Limb (tissue), 2 donors: ENCODE results near the gene NKX3-2.
A peak's percentile ranks its signal among the peaks of the same experiment; 100 is the strongest.

Experiments
- DNase-seq, 2 donors: peaks; one replicate each; pipeline ENCODE4 v3.0.0-alpha.2; 2016; ENCODE audit errors: extremely low spot score in 2 of 2

The NKX3-2 gene

GRCh38 chr4:13545394-13545808, 1.1 kb upstream of the NKX3-2 start:
- DNase-seq, result no peak

DNA sequence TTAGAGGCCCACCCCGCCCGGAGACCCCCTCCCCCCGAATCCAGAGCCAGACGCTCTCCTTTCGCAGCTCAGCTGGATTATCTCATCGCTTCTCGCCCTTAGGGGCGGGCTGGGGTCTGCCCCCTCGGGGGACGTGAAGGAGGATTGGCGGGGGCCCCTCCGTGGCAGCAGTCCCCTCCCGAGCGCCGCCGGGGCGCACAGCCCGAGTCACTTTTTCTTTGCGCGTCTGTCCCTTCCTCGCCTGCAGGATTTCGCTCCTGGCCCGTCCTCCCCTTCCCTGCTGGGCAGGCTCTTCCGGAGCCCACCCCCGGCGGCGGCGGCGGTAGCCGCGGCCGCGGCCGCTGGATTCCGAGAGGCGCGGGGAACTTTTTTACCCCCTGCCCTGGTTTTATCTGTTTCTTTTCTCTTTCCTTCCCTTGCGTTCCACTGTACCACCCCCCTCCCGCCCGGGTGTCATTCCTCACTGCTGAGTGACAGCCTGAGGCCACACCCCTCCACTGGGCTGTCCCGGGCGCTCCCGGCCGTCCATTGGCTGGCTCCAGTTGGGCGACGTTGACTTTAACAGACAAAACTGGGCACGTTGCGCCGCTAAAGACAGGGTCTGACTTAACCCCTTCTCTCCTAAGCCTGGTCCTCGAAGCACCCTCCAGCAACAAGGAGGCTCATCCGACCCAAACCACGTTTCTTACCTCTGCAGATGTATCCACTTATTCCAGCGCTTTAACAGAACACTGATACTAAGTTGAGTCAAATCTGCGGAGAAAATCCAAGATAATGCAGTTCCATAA, 492 bp upstream of the NKX3-2 start:
- DNase-seq, result peak; percentile 77 to 90

GRCh38 chr4:13543032-13543838, 1.1 kb downstream of the NKX3-2 start:
- peak in 1 of 2 donors; percentile 53 for DNase-seq

DNA sequence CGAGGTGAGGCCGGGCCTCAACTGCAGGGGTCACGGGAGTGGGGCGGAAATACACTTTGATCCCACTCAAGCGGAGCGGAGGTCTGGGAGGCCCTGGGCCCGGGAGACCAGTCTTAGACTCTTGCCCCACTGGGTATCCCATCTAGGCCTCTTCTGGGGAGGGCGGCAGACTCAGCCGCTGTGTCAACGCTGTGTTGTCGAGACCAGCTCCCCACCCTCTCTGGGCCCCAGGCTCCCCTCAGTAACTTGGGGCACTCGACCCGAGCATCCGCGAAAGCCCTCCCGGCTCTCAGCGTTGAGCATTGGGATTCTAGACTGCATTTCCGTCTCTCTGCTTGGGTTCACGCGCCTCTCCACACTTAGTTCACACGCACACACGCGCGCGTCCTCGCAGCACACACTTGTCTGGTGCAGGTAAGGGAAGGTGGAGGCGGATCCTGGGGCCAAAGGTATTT, 1.7 kb downstream of the NKX3-2 start:
- no peak for DNase-seq

DNA sequence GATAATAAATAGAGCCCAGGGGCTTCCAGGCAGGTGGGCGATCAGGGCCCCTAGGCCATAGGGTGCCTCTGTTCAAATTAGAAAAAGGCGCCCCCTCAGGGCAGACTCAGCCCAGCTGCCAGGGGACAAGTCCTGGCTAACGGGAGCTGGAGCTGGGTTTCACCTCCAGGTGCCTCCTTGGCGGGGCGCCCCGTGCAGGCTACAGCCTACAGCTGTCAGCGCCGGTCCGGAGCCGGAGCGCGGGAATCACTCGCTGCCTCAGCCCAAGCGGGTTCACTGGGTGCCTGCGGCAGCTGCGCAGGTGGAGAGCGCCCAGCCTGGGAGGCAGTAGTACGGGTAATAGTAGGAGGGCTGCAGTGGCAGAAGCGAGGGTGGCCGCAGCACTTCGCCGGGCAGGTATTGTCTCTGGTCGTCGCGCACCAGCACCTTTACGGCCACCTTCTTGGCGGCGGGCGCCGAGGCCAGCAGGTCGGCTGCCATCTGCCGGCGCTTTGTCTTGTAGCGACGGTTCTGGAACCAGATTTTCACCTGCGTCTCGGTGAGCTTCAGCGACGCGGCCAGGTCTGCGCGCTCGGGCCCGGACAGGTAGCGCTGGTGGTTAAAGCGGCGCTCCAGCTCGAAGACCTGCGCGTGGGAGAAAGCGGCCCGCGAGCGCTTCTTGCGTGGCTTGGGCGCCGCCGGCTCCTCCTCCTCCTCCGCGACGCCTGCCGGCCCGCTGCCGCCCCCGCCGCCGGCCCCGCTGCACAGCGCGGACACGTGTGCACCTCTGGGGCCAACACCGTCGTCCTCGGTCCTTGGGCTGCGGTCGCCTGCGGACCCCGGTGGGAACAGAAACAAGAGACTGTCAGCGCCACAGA, 2.4 kb downstream of the NKX3-2 start:
- DNase-seq, result peak in 1 of 2 donors; percentile 65

DNA sequence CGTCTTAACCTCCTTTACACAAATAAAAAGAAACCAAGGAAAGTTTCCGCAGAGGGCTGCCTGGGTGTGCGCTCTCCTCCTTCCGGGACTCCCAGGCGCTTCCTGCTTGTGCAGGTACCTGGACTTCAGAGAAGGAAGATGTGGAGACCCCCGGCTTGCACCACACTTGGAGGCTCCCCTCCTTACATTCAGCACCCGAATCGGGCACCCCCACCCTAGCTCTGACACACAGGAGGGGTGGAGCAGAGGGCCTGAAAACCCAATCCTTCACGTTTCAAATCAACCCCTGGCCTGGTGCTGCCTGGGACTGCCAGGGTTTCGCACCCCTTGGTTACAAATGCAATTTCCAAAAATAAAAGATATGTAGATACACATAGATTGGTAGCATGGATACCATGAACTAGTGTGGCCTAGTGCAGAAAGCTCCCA, 3.1 kb downstream of the NKX3-2 start:
- DNase-seq, result no peak

- DNase-seq, result peak in 1 of 2 donors; percentile 39
These were observed 3.7 kb downstream of the NKX3-2 start for GRCh38 chr4:13540446-13541175.

- DNase-seq, result peak in 1 of 2 donors; percentile 50
These were observed 4.5 kb downstream of the NKX3-2 start for GRCh38 chr4:13539619-13540445.

DNA sequence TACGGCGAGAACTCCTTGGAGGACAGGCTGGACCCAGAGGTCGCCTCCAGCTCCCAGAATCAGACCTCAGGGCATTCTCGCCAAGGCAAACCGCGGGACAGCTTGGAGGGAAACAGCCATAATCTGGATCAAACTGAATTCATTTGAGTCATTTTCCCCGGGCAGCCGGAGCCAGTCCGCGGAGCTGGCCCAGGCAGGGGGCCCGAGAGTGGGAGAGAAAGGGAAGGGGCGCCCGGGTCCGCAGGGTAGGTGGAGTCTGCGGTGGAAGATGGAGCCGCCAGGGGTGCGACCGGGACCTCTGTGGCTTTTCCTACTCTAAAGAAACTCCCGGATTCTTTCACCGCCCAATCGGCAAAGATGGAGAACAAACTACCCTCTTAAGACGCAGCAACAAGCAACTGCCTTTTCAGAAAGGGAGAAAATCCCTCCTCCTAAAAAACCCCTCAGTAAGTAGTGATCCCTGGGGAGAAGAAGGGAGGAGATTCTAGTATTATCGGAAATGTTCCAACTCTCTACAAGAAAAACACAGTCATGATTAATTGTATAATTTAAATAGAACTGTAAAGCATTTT, 5.2 kb downstream of the NKX3-2 start:
- peak in 1 of 2 donors; percentile 50 for DNase-seq

- no peak for DNase-seq
These were observed 5.8 kb downstream of the NKX3-2 start for GRCh38 chr4:13538427-13538973.

GRCh38 chr4:13537832-13538177, 6.5 kb downstream of the NKX3-2 start:
- peak in 1 of 2 donors; percentile 35 for DNase-seq

DNA sequence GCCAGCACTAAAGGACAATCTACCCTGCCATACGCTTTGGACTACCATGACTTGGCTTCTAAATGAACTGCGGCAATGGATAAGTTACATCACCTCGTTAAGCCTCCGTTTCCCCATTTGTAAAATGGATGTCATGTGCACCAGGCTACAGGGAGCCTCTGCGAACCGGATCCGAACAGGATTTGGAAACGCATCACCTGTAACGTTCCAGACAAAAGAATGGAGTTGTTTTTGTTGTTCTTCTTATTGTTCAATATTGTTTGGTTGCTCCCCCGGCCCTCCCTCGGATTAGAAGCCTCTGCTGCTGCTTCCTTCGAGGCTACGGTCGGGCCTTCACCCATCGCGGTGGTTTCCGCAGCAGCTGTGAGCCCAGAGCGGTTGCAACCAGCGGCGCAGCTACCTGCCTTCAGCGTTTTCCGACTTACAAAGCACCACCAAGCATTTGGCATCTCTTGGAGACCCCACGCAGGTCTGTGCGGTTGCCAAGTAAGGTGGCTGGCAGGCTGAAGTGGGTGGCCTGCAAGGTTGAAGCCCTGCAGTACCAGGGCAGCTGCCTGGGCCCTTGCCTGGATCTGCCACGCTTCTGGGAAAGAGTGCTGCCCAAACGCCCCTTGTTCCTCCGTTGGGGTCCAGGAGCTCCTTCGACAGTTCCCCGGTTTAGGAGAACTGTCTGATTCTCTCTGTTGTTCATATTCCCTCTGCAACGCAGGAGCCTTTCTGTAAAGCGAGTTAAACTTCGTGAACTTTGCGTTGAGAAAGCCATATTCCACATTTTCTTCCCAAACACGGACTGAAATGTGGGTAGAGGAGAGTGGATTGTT, 7.1 kb downstream of the NKX3-2 start:
- peak in 1 of 2 donors; percentile 45 for DNase-seq

DNA sequence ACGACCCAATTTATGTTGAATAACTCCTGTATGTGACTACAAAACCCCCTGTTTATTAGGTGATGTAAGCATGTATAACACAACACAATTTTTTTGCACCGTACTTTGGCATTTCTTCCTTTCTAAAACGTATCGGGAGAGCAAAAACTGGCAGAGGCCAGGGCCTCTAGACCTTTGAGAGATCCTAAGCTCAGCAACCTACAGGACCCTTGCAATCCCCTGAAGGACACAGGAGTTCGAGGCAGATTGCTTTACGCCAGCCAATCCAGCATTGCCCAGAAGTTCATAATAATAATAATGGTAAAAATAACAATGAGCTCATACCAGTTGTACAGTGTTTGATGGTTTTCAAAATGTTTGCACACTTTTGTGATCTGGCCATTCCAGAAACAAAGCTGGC, 7.7 kb downstream of the NKX3-2 start:
- no peak for DNase-seq

- DNase-seq, result peak in 1 of 2 donors; percentile 44
These were observed 8.5 kb downstream of the NKX3-2 start for GRCh38 chr4:13535708-13536361.

DNA sequence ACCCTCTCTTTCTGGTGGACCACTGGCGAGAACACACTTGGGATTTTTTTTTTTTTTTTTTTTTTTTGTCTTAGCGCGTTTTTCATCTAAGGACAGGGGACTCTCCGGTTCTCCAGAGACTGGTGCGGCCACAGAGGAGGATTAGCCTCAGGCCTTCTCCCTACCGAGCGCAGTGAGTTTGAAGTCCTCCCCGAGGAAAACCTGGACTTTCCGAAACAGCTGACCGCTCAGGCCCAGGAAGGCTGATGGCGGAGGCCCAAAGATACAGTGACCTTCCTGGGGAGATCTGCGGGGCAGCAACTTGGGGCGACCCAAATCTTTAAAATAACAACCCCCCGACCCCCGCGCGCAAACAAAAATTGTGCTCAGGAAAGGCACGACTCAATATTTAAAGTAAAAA, 9.2 kb downstream of the NKX3-2 start:
- DNase-seq, result peak in 1 of 2 donors; percentile 29

DNA sequence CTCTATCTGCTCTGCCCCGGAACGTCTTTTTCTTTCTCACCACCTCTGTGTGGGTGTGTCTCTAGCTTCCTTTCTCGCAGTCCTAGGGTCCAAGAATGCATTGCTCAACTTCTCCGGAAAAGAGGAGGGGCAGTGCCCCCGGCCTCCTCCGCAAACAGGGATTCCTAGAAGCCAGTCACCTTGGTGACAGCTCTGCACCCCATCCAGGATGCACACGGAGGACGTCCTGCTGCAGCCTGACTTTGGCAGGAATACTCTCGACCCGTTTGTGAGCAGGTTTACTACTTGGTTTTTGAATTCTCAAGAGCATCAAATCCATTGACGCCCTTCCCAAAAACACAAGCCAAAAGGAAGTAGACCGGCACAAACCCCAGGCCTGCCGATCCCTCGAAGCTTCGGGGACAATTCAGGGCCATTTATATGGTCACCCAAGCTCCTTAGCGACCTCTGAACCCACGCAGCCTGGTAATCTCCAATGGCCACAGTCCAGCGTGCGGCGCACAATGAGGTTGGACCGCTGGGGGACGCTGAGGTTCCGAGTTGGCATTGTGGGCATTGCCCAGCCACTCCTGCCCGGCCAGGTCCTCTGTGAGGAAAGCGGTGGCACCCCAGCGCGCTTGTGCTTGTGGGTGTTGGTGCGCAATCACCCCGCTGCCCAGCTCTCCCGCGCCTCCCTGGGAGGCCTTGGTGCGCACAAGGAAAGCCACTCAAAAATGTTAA, 9.8 kb downstream of the NKX3-2 start:
- DNase-seq, result no peak

DNA sequence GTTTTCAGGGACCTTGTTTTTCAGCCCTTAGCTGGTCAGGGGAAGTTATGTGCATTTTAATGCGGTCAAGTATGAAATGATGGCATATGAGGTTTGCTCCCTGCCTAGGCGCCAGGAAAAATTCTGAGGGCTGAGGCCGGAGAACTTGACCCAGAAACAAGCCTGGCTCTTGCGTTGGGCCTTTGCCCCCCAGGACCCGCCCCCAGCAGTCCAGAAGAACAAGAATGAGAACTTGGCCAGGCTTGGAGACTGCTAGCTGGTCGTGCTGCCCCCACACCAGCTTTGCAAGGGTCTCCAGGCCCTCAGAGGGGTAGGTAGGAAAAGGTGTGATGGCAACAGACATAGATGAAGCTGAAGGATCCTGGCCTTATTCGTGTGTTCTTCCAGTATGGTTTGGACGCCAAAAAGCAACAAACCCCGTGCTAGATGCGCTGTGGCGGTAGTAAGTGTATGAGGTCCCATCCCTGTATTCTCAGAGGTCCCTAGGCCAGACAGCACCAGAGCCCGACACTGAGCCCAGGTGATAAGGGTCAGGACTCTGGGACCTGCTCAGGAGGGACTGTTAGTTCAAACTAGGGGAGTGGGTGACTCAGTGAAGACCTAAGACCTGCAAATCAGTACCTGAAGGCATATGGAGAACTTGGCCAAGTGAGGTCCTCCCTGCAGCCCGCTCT, 10.5 kb downstream of the NKX3-2 start:
- DNase-seq, result no peak
